Measurements from ENCODE around the gene IFNL4. TPM values are rescaled to one million over a fixed set of nuclear protein-coding genes. Genes with fewer than 3 reads are reported as not detected.

IFNL4 gene
- total RNA-seq, 1 experiment from 2014 or later: not detected

DNA sequence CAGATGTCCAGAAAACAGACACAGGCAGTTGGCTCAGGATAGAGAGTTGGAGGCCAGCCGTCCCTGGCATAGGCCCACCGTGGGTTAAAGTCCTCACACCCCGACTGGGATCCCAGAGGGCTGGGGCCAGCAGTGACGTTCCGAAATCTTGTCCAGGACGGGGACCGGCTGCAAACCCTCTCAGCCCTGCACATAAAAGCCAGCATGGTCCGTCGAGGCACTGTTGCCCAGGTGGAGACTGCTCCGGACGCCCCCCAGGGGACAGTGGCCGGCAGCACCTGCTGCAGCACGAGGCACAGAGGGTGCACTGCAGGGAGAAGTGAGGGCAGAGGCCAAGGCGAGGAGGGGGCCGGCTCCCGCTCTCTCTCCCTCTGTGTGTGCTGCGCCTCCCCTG is 15.3 kb upstream of the IFNL4 start:
- ChIA-PET CTCF (no interaction called here), POLR2A (no interaction called here)
- Mint-ChIP-seq H3K4me1 (ENCODE audit: low read depth, unreplicated experiment) (peaks cover 25% of the 10 kb centered on the region), H3K27ac (ENCODE audit: unreplicated experiment) (peak overlapping the region; percentile 2), H3K27me3 (ENCODE audit: insufficient read depth, unreplicated experiment) (no peaks in the 10 kb centered on the region), H3K9me3 (ENCODE audit: unreplicated experiment) (peaks cover 9% of the 10 kb centered on the region), H3K36me3 (ENCODE audit: insufficient read depth, unreplicated experiment) (no peaks in the 10 kb centered on the region), H3K4me3 (ENCODE audit: unreplicated experiment) (no peak overlapping the region)
- H3K27me3 ChIP-seq (replicated peaks; ENCODE audit: control insufficient read depth, insufficient read depth, low read length): no peaks in the 10 kb centered on the region
- no peak overlapping the region for H3K4me3 ChIP-seq (ENCODE audit: low read depth, low read length)
- TF ChIP-seq, protein P1, sequence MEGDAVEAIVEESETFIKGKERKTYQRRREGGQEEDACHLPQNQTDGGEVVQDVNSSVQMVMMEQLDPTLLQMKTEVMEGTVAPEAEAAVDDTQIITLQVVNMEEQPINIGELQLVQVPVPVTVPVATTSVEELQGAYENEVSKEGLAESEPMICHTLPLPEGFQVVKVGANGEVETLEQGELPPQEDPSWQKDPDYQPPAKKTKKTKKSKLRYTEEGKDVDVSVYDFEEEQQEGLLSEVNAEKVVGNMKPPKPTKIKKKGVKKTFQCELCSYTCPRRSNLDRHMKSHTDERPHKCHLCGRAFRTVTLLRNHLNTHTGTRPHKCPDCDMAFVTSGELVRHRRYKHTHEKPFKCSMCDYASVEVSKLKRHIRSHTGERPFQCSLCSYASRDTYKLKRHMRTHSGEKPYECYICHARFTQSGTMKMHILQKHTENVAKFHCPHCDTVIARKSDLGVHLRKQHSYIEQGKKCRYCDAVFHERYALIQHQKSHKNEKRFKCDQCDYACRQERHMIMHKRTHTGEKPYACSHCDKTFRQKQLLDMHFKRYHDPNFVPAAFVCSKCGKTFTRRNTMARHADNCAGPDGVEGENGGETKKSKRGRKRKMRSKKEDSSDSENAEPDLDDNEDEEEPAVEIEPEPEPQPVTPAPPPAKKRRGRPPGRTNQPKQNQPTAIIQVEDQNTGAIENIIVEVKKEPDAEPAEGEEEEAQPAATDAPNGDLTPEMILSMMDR (IDR thresholded peaks at IDR 0.05; ENCODE audit: insufficient read depth in 1 of 2, low read depth in 1 of 2, low read length in 1 of 2, severe bottlenecking in 1 of 2, unreplicated experiment in 1 of 2): no peak
- BruUV-seq (replicated peaks): no TSS peak
- peaks cover 47% of the 10 kb centered on the region for H3K4me1 ChIP-seq
- intact Hi-C loops (cut with micrococcal nuclease; ENCODE audit: unreplicated experiment): no loop called here
- no peak for DNase-seq
- no peaks in the 10 kb centered on the region for H3K36me3 ChIP-seq (ENCODE audit: control insufficient read depth, insufficient read depth, low read length)
- H3K9me3 ChIP-seq: peaks cover 4% of the 10 kb centered on the region; the same call in 1 of the 2 replicates

- CTCF ChIA-PET: no interaction called here
- DNase-seq: peak; percentile 42 to 59
- TF ChIP-seq, protein P1 (IDR thresholded peaks at IDR 0.05; ENCODE audit: insufficient read depth in 1 of 2, low read depth in 1 of 2, low read length in 1 of 2, severe bottlenecking in 1 of 2, unreplicated experiment in 1 of 2): no peak
- Histone ChIP-seq H3K9me3 (peaks cover 8% of the 10 kb centered on the region; the same call in 1 of the 2 replicates), H3K27me3 (replicated peaks; ENCODE audit: control insufficient read depth, insufficient read depth, low read length) (no peaks in the 10 kb centered on the region), H3K4me1 (peaks cover 58% of the 10 kb centered on the region), H3K4me3 (ENCODE audit: low read depth, low read length) (no peak overlapping the region), H3K36me3 (ENCODE audit: control insufficient read depth, insufficient read depth, low read length) (no peaks in the 10 kb centered on the region)
- Mint-ChIP-seq H3K4me1 (ENCODE audit: low read depth, unreplicated experiment) (peaks cover 37% of the 10 kb centered on the region), H3K27ac (ENCODE audit: unreplicated experiment) (peak overlapping the region; percentile 29), H3K4me3 (ENCODE audit: unreplicated experiment) (peak overlapping the region; percentile 9), H3K27me3 (ENCODE audit: insufficient read depth, unreplicated experiment) (no peaks in the 10 kb centered on the region), H3K9me3 (ENCODE audit: unreplicated experiment) (peaks cover 9% of the 10 kb centered on the region), H3K36me3 (ENCODE audit: insufficient read depth, unreplicated experiment) (peaks cover 11% of the 10 kb centered on the region)
- no TSS peak for BruUV-seq (replicated peaks)
- POLR2A ChIA-PET: no interaction called here
- intact Hi-C loops (cut with micrococcal nuclease; ENCODE audit: unreplicated experiment): no loop called here
Observed at GRCh38 chr19:39262496-39262895, 13.8 kb upstream of the IFNL4 start.

DNA sequence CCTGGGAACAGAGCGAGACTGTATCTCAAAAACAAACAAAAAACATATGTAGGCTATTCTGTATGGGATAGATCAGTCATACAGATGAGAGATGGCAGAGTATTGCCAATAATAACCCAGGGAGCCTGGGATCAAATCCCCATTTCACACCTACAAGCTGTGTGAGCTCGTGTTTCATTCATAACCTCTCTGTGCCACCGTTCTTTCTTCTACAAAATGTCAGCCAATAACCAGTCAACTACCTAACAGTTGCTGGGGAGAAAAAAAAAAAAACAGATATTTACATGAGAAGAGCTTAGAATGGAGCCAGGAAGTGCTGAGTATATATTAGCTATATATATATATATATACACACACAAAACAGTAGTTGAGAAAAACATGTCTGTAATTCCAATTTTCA is 13.0 kb upstream of the IFNL4 start:
- H3K36me3 ChIP-seq (ENCODE audit: control insufficient read depth, insufficient read depth, low read length): no peaks in the 10 kb centered on the region
- ChIA-PET POLR2A (no interaction called here), CTCF (interaction anchor here (0.8 kb wide), 1 partner anchor 8 kb away, joined by 3 read pairs; no protein-coding TSS in a partner anchor)
- Mint-ChIP-seq H3K4me3 (ENCODE audit: unreplicated experiment) (no peak overlapping the region), H3K4me1 (ENCODE audit: low read depth, unreplicated experiment) (peaks cover 37% of the 10 kb centered on the region), H3K27me3 (ENCODE audit: insufficient read depth, unreplicated experiment) (no peaks in the 10 kb centered on the region), H3K27ac (ENCODE audit: unreplicated experiment) (no peak overlapping the region), H3K9me3 (ENCODE audit: unreplicated experiment) (peaks cover 9% of the 10 kb centered on the region), H3K36me3 (ENCODE audit: insufficient read depth, unreplicated experiment) (peaks cover 19% of the 10 kb centered on the region)
- TF ChIP-seq, protein P1 (IDR thresholded peaks at IDR 0.05; ENCODE audit: insufficient read depth in 1 of 2, low read depth in 1 of 2, low read length in 1 of 2, severe bottlenecking in 1 of 2, unreplicated experiment in 1 of 2): no peak
- peaks cover 8% of the 10 kb centered on the region; the same call in 1 of the 2 replicates for H3K9me3 ChIP-seq
- intact Hi-C loops (cut with micrococcal nuclease; ENCODE audit: unreplicated experiment): no loop called here
- H3K27me3 ChIP-seq (replicated peaks; ENCODE audit: control insufficient read depth, insufficient read depth, low read length): no peaks in the 10 kb centered on the region
- DNase-seq: no peak
- BruUV-seq (replicated peaks): no TSS peak
- peaks cover 60% of the 10 kb centered on the region for H3K4me1 ChIP-seq
- H3K4me3 ChIP-seq (ENCODE audit: low read depth, low read length): no peak overlapping the region
